ENCODE results near the gene TOM1L1. TPM values are rescaled to one million over a fixed set of nuclear protein-coding genes. Genes with fewer than 3 reads are reported as not detected.
"Not testable (repeated sequence)": the region's sequence is repeated elsewhere in the genome, so short reads cannot be mapped to it uniquely, and the experiment has no call there.

TOM1L1 gene
- total and polyA plus RNA-seq, 11 donors: 6.1 to 19.7 (median 9.8) TPM

- no peak for DNase-seq
- H3K27me3 ChIP-seq: peaks cover 0 to 4% (median 0%) of the 10 kb centered on the region in 9 donors
- TF ChIP-seq POLR2A (IDR thresholded peaks at IDR 0.05) (no peak), CTCF (IDR thresholded peaks at IDR 0.05) (no peak)
- H3K9me3 ChIP-seq: no peaks in the 10 kb centered on the region
- H3K36me3 ChIP-seq: no peaks in the 10 kb centered on the region
- no peak for ATAC-seq
- 89 to 98% (median 89%) methylated on average over 2 of the region's 2 CpGs for WGBS, 4 donors
- H3K4me3 ChIP-seq: no peak overlapping the region
- H3K4me1 ChIP-seq: no peaks in the 10 kb centered on the region
- no peak overlapping the region for H3K27ac ChIP-seq
- intact Hi-C loops (cut with DNase I): no loop called here
Observed at GRCh38 chr17:54867634-54868033, 33.0 kb upstream of the TOM1L1 start.

GRCh38 chr17:54870671-54871175, 29.9 kb upstream of the TOM1L1 start:
- intact Hi-C loops (cut with DNase I): no loop called here
- WGBS, 4 donors: 87 to 96% (median 90%) methylated on average over 1 of the region's 1 CpG
- no peak for TF ChIP-seq CTCF (IDR thresholded peaks at IDR 0.05)
- ATAC-seq (no peak), DNase-seq (no peak)
- Histone ChIP-seq H3K9me3 (no peaks in the 10 kb centered on the region), H3K27ac (no peak overlapping the region), H3K27me3 (no peaks in the 10 kb centered on the region), H3K4me3 (no peak overlapping the region), H3K36me3 (no peaks in the 10 kb centered on the region), H3K4me1 (no peaks in the 10 kb centered on the region)

- WGBS, 4 donors: 61 to 84% (median 78%) methylated on average over 2 of the region's 2 CpGs
- intact Hi-C loops (cut with DNase I): not testable (repeated sequence)
Observed at GRCh38 chr17:54875906-54876305, 24.7 kb upstream of the TOM1L1 start.

GRCh38 chr17:54876656-54877195, 23.9 kb upstream of the TOM1L1 start:
- 72 to 81% (median 75%) methylated on average over 4 to 6 of the region's 6 CpGs for WGBS, 4 donors
- H3K9me3 ChIP-seq: no peaks in the 10 kb centered on the region
- no peak for ATAC-seq

More at GRCh38 chr17:54875906-54876305, 24.7 kb upstream of the TOM1L1 start:
- not testable (repeated sequence) for H3K4me3 ChIP-seq, H3K27ac ChIP-seq, H3K9me3 ChIP-seq, H3K27me3 ChIP-seq, DNase-seq, H3K4me1 ChIP-seq, H3K36me3 ChIP-seq, ATAC-seq

More at GRCh38 chr17:54876656-54877195, 23.9 kb upstream of the TOM1L1 start:
- DNase-seq: no peak
- Histone ChIP-seq H3K27ac (no peak overlapping the region), H3K4me3 (no peak overlapping the region), H3K36me3 (no peaks in the 10 kb centered on the region), H3K27me3 (peaks cover 0 to 6% (median 0%) of the 10 kb centered on the region in 9 donors), H3K4me1 (no peaks in the 10 kb centered on the region)
- TF ChIP-seq CTCF (IDR thresholded peaks at IDR 0.05) (no peak), POLR2A (IDR thresholded peaks at IDR 0.05) (no peak)
- intact Hi-C loops (cut with DNase I): no loop called here
